Chondrocyte (in vitro differentiated cells): ENCODE measurements around the gene PRKAG3. TPM values are rescaled to one million over a fixed set of nuclear protein-coding genes. Genes with fewer than 3 reads are reported as not detected.
A peak's percentile ranks its signal among the peaks of the same experiment; 100 is the strongest.

Experiments used
- DNase-seq: peaks from one replicate; pipeline ENCODE4 v3.0.0; 2021; ENCODE audit warnings: mixed read lengths, low spot score
- H3K27ac Mint-ChIP-seq: one replicate; pipeline ENCODE4 v1.8.0; 2021; ENCODE audit warnings: mild to moderate bottlenecking, moderate library complexity, mixed read lengths; ENCODE audit not compliant: unreplicated experiment
- H3K27me3 Mint-ChIP-seq: 2 replicates; pipeline ENCODE4 v1.8.0; 2021; ENCODE audit warnings: low read depth, mixed read lengths
- H3K36me3 Mint-ChIP-seq: 2 replicates; pipeline ENCODE4 v1.8.0; 2021; ENCODE audit warnings: low read depth, mixed read lengths
- H3K4me1 Mint-ChIP-seq: 2 replicates; pipeline ENCODE4 v1.8.0; 2021; ENCODE audit warnings: low read depth, mild to moderate bottlenecking, mixed read lengths
- H3K4me3 Mint-ChIP-seq: one replicate; pipeline ENCODE4 v1.8.0; 2021; ENCODE audit warnings: mild to moderate bottlenecking, moderate library complexity, mixed read lengths; ENCODE audit not compliant: unreplicated experiment
- H3K9me3 Mint-ChIP-seq: 2 replicates; pipeline ENCODE4 v1.8.0; 2021; ENCODE audit warnings: low read depth, mixed read lengths
- CTCF ChIP-seq: fragments of 200-600 bp; sonication (generic); IDR thresholded peaks from 2 replicates; pipeline ENCODE4 v1.5.0; 2021; ENCODE audit warnings: antibody characterized with exemption, mild to moderate bottlenecking, moderate library complexity
- total RNA-seq: library from RNA; stranded (reverse); gene quantifications from 3 replicates; pipeline ENCODE4 v1.2.1, GENCODE V29; 2021

The PRKAG3 gene
- total RNA-seq, 1 donor from 2014 or later, result not detected

- Mint-ChIP-seq H3K4me3 (no peak overlapping the region), H3K4me1 (peaks cover 5% of the 10 kb centered on the region), H3K36me3 (peaks cover 1% of the 10 kb centered on the region), H3K9me3 (no peaks in the 10 kb centered on the region), H3K27ac (no peak overlapping the region), H3K27me3 (peaks cover 71% of the 10 kb centered on the region)
- DNase-seq, result peak; percentile 52
- TF ChIP-seq CTCF, result no peak
Measured at GRCh38 chr2:218878926-218879761, 47.5 kb upstream of the PRKAG3 start.

- H3K4me1 Mint-ChIP-seq, result peaks cover 6% of the 10 kb centered on the region
- no peak overlapping the region for H3K27ac Mint-ChIP-seq
- no peak for TF ChIP-seq CTCF
- no peak overlapping the region for H3K4me3 Mint-ChIP-seq
- DNase-seq, result peak; percentile 15
- H3K9me3 Mint-ChIP-seq, result no peaks in the 10 kb centered on the region
- H3K36me3 Mint-ChIP-seq, result peaks cover 1% of the 10 kb centered on the region
- H3K27me3 Mint-ChIP-seq, result peaks cover 69% of the 10 kb centered on the region
Measured at GRCh38 chr2:218878486-218878885, 46.9 kb upstream of the PRKAG3 start.

DNA sequence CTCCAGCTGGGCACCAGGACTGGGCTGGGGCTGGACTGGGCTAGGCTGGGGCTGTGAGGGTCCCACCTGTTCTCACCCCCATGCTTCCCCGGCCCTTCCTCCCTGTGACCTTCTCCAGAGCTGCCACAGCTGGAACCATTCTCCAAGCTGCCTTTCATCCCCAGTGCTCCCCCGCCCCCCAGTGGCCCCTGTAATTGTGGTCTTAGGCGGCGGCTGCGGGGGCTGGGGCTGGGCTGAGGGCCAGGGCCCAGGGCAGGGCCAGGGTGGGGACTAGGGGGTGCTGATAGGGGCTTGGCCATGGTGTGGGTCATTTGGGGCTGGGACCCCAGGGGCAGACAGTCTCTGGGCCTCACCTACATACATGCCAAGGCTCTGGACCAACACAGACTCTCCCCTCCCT lies 46.3 kb upstream of the PRKAG3 start:
- peak; percentile 66 for DNase-seq
- Mint-ChIP-seq H3K4me1 (peaks cover 12% of the 10 kb centered on the region), H3K4me3 (no peak overlapping the region), H3K27ac (no peak overlapping the region), H3K9me3 (no peaks in the 10 kb centered on the region), H3K36me3 (peaks cover 1% of the 10 kb centered on the region), H3K27me3 (peaks cover 70% of the 10 kb centered on the region)
- no peak for TF ChIP-seq CTCF

DNA sequence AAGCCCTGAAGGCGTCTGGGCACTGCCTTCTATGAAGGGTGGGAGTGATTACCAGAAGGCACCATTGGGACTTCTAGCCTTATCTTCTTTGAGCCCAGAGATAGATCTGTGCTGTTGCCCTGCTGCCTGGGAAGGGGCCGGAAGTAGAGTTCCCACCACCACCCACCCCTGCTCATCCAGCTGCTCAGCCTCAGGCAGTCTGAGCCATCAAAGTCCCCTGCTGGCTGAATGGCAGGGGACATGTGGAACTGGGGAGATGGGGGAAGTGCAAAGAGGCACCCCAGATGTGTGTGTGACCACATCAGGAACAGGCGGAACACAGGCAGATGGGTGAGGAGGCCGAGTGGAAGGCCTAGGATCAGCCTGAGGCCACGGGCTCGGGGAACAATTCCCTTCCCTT lies 45.7 kb upstream of the PRKAG3 start:
- Mint-ChIP-seq H3K9me3 (no peaks in the 10 kb centered on the region), H3K36me3 (no peaks in the 10 kb centered on the region), H3K4me1 (peaks cover 12% of the 10 kb centered on the region), H3K27me3 (peaks cover 69% of the 10 kb centered on the region), H3K27ac (no peak overlapping the region), H3K4me3 (no peak overlapping the region)
- no peak for TF ChIP-seq CTCF
- peak; percentile 30 for DNase-seq

DNA sequence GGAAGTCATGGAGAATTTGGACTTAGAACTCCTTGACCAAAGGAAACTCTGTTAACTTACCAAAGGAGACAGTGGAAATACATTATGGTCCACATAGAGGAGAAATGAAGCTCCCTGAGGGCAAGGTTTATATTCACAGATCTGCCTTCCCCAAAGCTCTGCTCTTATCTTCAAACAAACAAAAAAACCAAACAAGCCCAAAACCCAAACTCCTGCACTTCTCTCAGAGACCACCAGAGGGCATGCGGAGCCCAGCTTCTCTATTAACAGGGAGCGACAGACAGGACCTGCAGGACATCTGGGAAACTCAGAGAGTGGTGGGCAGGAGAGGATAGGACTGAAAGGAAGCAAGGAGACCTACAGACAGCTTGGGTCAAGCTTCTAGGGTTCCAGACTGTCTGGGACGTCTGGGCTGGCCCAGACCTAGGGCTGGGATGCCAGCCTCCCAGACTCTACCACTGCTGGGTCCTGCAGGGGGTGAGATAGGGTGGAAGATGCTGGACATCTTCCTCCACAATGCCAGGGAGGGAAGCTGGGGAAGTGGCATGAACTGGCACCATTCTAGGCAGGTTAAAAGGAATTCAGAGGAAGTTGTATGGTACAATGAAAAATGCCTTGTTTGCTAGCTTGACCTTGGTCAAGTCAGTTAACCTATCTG lies 45.1 kb upstream of the PRKAG3 start:
- TF ChIP-seq CTCF, result peak; percentile 95
- H3K27me3 Mint-ChIP-seq, result peaks cover 69% of the 10 kb centered on the region
- no peaks in the 10 kb centered on the region for H3K36me3 Mint-ChIP-seq
- no peak overlapping the region for H3K4me3 Mint-ChIP-seq
- peak; percentile 29 for DNase-seq
- no peaks in the 10 kb centered on the region for H3K9me3 Mint-ChIP-seq
- H3K4me1 Mint-ChIP-seq, result peaks cover 12% of the 10 kb centered on the region
- H3K27ac Mint-ChIP-seq, result no peak overlapping the region
